ENCODE data around the gene CCNY. TPM values are rescaled to one million over a fixed set of nuclear protein-coding genes. Genes with fewer than 3 reads are reported as not detected.
A peak's percentile ranks its signal among the peaks of the same experiment; 100 is the strongest.

The CCNY gene
- total RNA-seq, 2 donors from 2014 or later, result 60.5 to 65.9 TPM

GRCh38 chr10:35452847-35453246, 116.5 kb downstream of the CCNY start:
- no peak overlapping the region for H3K27ac ChIP-seq (ENCODE audit: low read depth, low read length)
- Mint-ChIP-seq H3K4me3 (no peak overlapping the region), H3K4me1 (peaks cover 23% of the 10 kb centered on the region), H3K36me3 (ENCODE audit: low read depth) (no peaks in the 10 kb centered on the region), H3K27ac (no peak overlapping the region), H3K27me3 (ENCODE audit: insufficient read depth) (no peaks in the 10 kb centered on the region), H3K9me3 (no peaks in the 10 kb centered on the region)
- no peak for TF ChIP-seq CTCF (conservative IDR thresholded peaks at IDR 0.05)
- no peak overlapping the region for H3K9ac ChIP-seq (ENCODE audit: extremely low read depth, low read length, poor library complexity, severe bottlenecking)
- DNase-seq, result no peak
- H3K36me3 ChIP-seq (ENCODE audit: control insufficient read depth, insufficient read depth, low read length), result no peaks in the 10 kb centered on the region
- peaks cover 5% of the 10 kb centered on the region for H3K4me1 ChIP-seq (ENCODE audit: control insufficient read depth, insufficient read depth, low read length)
- no peak overlapping the region for H3K4me3 ChIP-seq (ENCODE audit: low read length)
- H3K27me3 ChIP-seq (ENCODE audit: control insufficient read depth, insufficient read depth, low read length, poor library complexity, severe bottlenecking), result no peaks in the 10 kb centered on the region
- 88 to 100% methylated on average over 2 of the region's 2 CpGs for WGBS, 2 experiments (ENCODE audit: insufficient coverage in 1 of 2, insufficient read length in 1 of 2)
- H3K9me3 ChIP-seq (ENCODE audit: control insufficient read depth, low read length), result no peaks in the 10 kb centered on the region

- H3K9me3 ChIP-seq (ENCODE audit: control insufficient read depth, low read length), result no peaks in the 10 kb centered on the region
- H3K36me3 ChIP-seq (ENCODE audit: control insufficient read depth, insufficient read depth, low read length), result no peaks in the 10 kb centered on the region
- no peak overlapping the region for H3K27ac Mint-ChIP-seq
- no peak overlapping the region for H3K4me3 Mint-ChIP-seq
- H3K27ac ChIP-seq (ENCODE audit: low read depth, low read length), result no peak overlapping the region
- H3K27me3 Mint-ChIP-seq (ENCODE audit: insufficient read depth), result no peaks in the 10 kb centered on the region
- H3K4me1 Mint-ChIP-seq, result peaks cover 17% of the 10 kb centered on the region
- no peaks in the 10 kb centered on the region for H3K27me3 ChIP-seq (ENCODE audit: control insufficient read depth, insufficient read depth, low read length, poor library complexity, severe bottlenecking)
- H3K4me1 ChIP-seq (ENCODE audit: control insufficient read depth, insufficient read depth, low read length), result peaks cover 10% of the 10 kb centered on the region
- H3K9me3 Mint-ChIP-seq, result no peaks in the 10 kb centered on the region
- no peak overlapping the region for H3K4me3 ChIP-seq (ENCODE audit: low read length)
- 95 to 97% methylated on average over 10 to 12 of the region's 12 CpGs for WGBS, 2 experiments (ENCODE audit: insufficient coverage in 1 of 2, insufficient read length in 1 of 2)
- no peaks in the 10 kb centered on the region for H3K36me3 Mint-ChIP-seq (ENCODE audit: low read depth)
- no peak for DNase-seq
- no peak for TF ChIP-seq CTCF (conservative IDR thresholded peaks at IDR 0.05)
- no peak overlapping the region for H3K9ac ChIP-seq (ENCODE audit: extremely low read depth, low read length, poor library complexity, severe bottlenecking)
Observed at GRCh38 chr10:35453855-35454532, 117.7 kb downstream of the CCNY start.

- 96 to 100% methylated on average over 3 of the region's 3 CpGs for WGBS, 2 experiments (ENCODE audit: insufficient coverage in 1 of 2, insufficient read length in 1 of 2)
- Mint-ChIP-seq H3K27ac (no peak overlapping the region), H3K9me3 (no peaks in the 10 kb centered on the region), H3K4me1 (peaks cover 21% of the 10 kb centered on the region), H3K27me3 (ENCODE audit: insufficient read depth) (no peaks in the 10 kb centered on the region), H3K4me3 (no peak overlapping the region), H3K36me3 (ENCODE audit: low read depth) (no peaks in the 10 kb centered on the region)
- Histone ChIP-seq H3K27me3 (ENCODE audit: control insufficient read depth, insufficient read depth, low read length, poor library complexity, severe bottlenecking) (no peaks in the 10 kb centered on the region), H3K27ac (ENCODE audit: low read depth, low read length) (peak overlapping the region; percentile 40), H3K4me1 (ENCODE audit: control insufficient read depth, insufficient read depth, low read length) (peaks cover 12% of the 10 kb centered on the region), H3K9ac (ENCODE audit: extremely low read depth, low read length, poor library complexity, severe bottlenecking) (no peak overlapping the region), H3K9me3 (ENCODE audit: control insufficient read depth, low read length) (no peaks in the 10 kb centered on the region), H3K4me3 (ENCODE audit: low read length) (no peak overlapping the region), H3K36me3 (ENCODE audit: control insufficient read depth, insufficient read depth, low read length) (no peaks in the 10 kb centered on the region)
- DNase-seq, result no peak
- TF ChIP-seq CTCF (conservative IDR thresholded peaks at IDR 0.05), result no peak
Observed at GRCh38 chr10:35456153-35456720, 119.9 kb downstream of the CCNY start.
